ENCODE measurements around the gene DNAJB8.

GRCh38 chr3:128462931-128463330, 3.8 kb downstream of the DNAJB8 start:
- TF ChIP-seq, protein P1, sequence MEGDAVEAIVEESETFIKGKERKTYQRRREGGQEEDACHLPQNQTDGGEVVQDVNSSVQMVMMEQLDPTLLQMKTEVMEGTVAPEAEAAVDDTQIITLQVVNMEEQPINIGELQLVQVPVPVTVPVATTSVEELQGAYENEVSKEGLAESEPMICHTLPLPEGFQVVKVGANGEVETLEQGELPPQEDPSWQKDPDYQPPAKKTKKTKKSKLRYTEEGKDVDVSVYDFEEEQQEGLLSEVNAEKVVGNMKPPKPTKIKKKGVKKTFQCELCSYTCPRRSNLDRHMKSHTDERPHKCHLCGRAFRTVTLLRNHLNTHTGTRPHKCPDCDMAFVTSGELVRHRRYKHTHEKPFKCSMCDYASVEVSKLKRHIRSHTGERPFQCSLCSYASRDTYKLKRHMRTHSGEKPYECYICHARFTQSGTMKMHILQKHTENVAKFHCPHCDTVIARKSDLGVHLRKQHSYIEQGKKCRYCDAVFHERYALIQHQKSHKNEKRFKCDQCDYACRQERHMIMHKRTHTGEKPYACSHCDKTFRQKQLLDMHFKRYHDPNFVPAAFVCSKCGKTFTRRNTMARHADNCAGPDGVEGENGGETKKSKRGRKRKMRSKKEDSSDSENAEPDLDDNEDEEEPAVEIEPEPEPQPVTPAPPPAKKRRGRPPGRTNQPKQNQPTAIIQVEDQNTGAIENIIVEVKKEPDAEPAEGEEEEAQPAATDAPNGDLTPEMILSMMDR (IDR thresholded peaks at IDR 0.05 in 4 of 5, conservative IDR thresholded peaks at IDR 0.05 in 1 of 5), result no peak
- no peak for TF ChIP-seq POLR2A (IDR thresholded peaks at IDR 0.05)
